Upper lobe of left lung (tissue), 4 donors: ENCODE results near the gene PARD3B.

Source experiments
- POLR2A ChIP-seq, 4 donors: fragments of 450-650 bp; IDR thresholded peaks; one replicate each; pipeline ENCODE4 v1.5.1; 2016 to 2017; ENCODE audit warnings: antibody characterized with exemption in 4 of 4, mild to moderate bottlenecking in 2 of 4
- POLR2AphosphoS5 ChIP-seq, 2 donors: sonication (generic); formaldehyde crosslinking; IDR thresholded peaks; one replicate each; pipeline ENCODE4 v1.5.1; 2017; ENCODE audit warnings: antibody characterized with exemption in 2 of 2
- TF ChIP-seq, protein P1 (sequence below), 6 experiments: fragments of 450-650 bp in 4 of 6; fragments of 200-600 bp in 2 of 6; sonication (generic) in 2 of 6; IDR thresholded peaks; one replicate each; pipeline ENCODE4 v1.5.1; 2016 to 2019; ENCODE audit warnings: antibody characterized with exemption in 6 of 6

DNA sequence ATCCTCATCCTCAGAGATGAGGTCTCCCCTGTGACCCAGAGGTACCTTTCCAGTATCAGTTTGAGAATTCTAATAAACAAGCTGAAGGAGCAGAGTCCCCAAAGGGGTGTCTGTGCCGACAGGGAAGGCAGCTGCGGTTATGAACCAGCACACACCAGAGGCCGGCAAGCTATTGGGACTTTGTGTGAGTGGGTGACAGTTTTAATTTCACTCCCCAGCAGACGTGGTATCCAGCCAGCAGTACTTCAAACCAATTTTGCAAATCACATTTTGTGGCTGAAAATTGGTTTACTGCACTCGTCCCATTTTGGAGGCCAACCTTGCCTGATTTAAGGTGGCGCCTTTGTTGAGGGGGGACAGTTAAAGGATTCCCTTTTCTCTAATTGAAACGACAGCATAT lies 1034.1 kb downstream of the PARD3B start:
- TF ChIP-seq, protein P1, sequence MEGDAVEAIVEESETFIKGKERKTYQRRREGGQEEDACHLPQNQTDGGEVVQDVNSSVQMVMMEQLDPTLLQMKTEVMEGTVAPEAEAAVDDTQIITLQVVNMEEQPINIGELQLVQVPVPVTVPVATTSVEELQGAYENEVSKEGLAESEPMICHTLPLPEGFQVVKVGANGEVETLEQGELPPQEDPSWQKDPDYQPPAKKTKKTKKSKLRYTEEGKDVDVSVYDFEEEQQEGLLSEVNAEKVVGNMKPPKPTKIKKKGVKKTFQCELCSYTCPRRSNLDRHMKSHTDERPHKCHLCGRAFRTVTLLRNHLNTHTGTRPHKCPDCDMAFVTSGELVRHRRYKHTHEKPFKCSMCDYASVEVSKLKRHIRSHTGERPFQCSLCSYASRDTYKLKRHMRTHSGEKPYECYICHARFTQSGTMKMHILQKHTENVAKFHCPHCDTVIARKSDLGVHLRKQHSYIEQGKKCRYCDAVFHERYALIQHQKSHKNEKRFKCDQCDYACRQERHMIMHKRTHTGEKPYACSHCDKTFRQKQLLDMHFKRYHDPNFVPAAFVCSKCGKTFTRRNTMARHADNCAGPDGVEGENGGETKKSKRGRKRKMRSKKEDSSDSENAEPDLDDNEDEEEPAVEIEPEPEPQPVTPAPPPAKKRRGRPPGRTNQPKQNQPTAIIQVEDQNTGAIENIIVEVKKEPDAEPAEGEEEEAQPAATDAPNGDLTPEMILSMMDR (IDR thresholded peaks at IDR 0.05), result no peak
- TF ChIP-seq POLR2A (IDR thresholded peaks at IDR 0.05) (no peak), POLR2AphosphoS5 (IDR thresholded peaks at IDR 0.05) (no peak)
